Stimulated activated CD8-positive, alpha-beta memory T cell treated with anti-CD3 and anti-CD28 coated beads, Interleukin-2, amount 100 ng/mL, for 48 hours (primary cell): ENCODE data around the gene TRIM4.

Experiments used
- DNase-seq, 2 donors: peaks; one replicate each; pipeline ENCODE4 v3.0.0-alpha.2; 2020; ENCODE audit warnings: low read depth in 2 of 2

The TRIM4 gene

GRCh38 chr7:99843808-99844207, 75.5 kb downstream of the TRIM4 start:
- no peak for DNase-seq

DNA sequence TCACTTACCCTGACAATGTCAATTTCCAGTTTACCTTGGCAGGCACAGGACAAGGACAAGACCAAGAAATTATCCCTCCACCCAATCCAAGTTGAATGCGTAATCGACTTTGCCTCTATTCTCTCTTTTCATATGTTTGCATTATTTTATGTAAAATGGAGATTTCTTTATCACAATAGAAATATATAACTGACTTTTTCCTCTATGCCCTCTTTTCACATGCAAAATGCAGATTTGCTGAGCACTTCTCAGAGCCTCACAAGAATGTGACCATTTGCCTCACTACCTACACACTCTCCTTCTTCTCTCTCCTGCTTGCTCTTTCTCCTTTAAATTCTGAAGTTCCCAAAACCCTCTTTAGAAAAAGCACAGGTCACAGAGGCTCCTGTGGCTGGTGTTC, 76.4 kb downstream of the TRIM4 start:
- no peak for DNase-seq
